Left lung (tissue), 10 donors: ENCODE measurements around the gene OR6J1. TPM values are rescaled to one million over a fixed set of nuclear protein-coding genes. Genes with fewer than 3 reads are reported as not detected.
A peak's percentile ranks its signal among the peaks of the same experiment; 100 is the strongest.

Source experiments
- ATAC-seq: fragments of 200-7000 bp; cut with Tn5 transposase; one replicate; pipeline ENCODE4 v1.9.1; 2020; ENCODE audit warnings: moderate library complexity
- DNase-seq, 4 donors: peaks; one replicate each; pipeline ENCODE4 v3.0.0-alpha.2; 2013 to 2020
- H3K27ac ChIP-seq, 2 donors: fragments of 200-600 bp; sonication (generic) in 1 of 2; one replicate each; pipeline versions ENCODE4 v1.5.0 to v1.8.0; 2020 to 2021
- H3K27me3 ChIP-seq, 2 donors: fragments of 200-600 bp; sonication (generic) in 1 of 2; one replicate each; pipeline versions ENCODE4 v1.5.0 to v1.8.0; 2020 to 2021
- H3K36me3 ChIP-seq, 2 donors: fragments of 200-600 bp; sonication (generic) in 1 of 2; one replicate each; pipeline versions ENCODE4 v1.5.0 to v1.8.0; 2020 to 2021
- H3K4me1 ChIP-seq, 2 donors: fragments of 200-600 bp; one replicate each; pipeline ENCODE4 v1.8.0; 2021
- H3K4me3 ChIP-seq, 2 donors: fragments of 200-600 bp; sonication (generic) in 1 of 2; one replicate each; pipeline versions ENCODE4 v1.5.0 to v1.8.0; 2020 to 2021; ENCODE audit warnings: mild to moderate bottlenecking in 1 of 2
- H3K9me3 ChIP-seq, 2 donors: fragments of 200-600 bp; sonication (generic) in 1 of 2; one replicate each; pipeline versions ENCODE4 v1.5.0 to v1.8.0; 2020 to 2021
- CTCF ChIP-seq, 2 donors: fragments of 200-600 bp; sonication (generic) in 1 of 2; IDR thresholded peaks; one replicate each; pipeline versions ENCODE4 v1.5.0 to v1.8.0; 2021; ENCODE audit warnings: antibody characterized with exemption in 2 of 2
- intact Hi-C, 2 donors: fragments of 100-400 bp; cut with DNase I; formaldehyde crosslinking; loops; one replicate each; pipeline versions ENCODE4 v1.11.2 to v1.14.2; 2022
- polyA plus RNA-seq, 6 donors: library from polyadenylated mRNA; unstranded; fragments of 120-200 nt; gene quantifications; one replicate each; pipeline ENCODE4 v1.2.1, GENCODE V29; 2013; ENCODE audit not compliant: insufficient read length in 6 of 6
- total RNA-seq, 2 donors: library from RNA; stranded (reverse); fragmentation: NEBNext Ultra II Directional; extraction: Animal tissue kit (Norgen Biotek cat#: 25700); gene quantifications; one replicate each; pipeline ENCODE4 v1.2.1, GENCODE V29; 2021
- donor health status: DM: no; HTN: yes; CAD: no.
- donor health status: DM: no; HTN: no; CAD: no.

OR6J1 gene
- total and polyA plus RNA-seq, 8 donors = 0.23 to 0.45 (median 0.34) TPM; not detected in 2

GRCh38 chr14:22658946-22659345, 14.8 kb upstream of the OR6J1 start:
- no peak overlapping the region for H3K4me3 ChIP-seq
- H3K9me3 ChIP-seq = no peaks in the 10 kb centered on the region
- intact Hi-C loops = no loop called here
- no peak for ATAC-seq
- TF ChIP-seq CTCF (IDR thresholded peaks at IDR 0.05) = no peak
- no peak for DNase-seq
- no peaks in the 10 kb centered on the region for H3K27me3 ChIP-seq
- no peaks in the 10 kb centered on the region for H3K4me1 ChIP-seq
- H3K27ac ChIP-seq = no peak overlapping the region
- H3K36me3 ChIP-seq = no peaks in the 10 kb centered on the region

GRCh38 chr14:22657861-22658260, 13.7 kb upstream of the OR6J1 start:
- TF ChIP-seq CTCF (IDR thresholded peaks at IDR 0.05) = peak in 1 of 2 donors; percentile 36
- Histone ChIP-seq H3K27me3 (no peaks in the 10 kb centered on the region), H3K27ac (no peak overlapping the region), H3K4me3 (no peak overlapping the region), H3K36me3 (no peaks in the 10 kb centered on the region), H3K9me3 (no peaks in the 10 kb centered on the region), H3K4me1 (no peaks in the 10 kb centered on the region)
- intact Hi-C loops = no loop called here
- ATAC-seq (peak; percentile 73), DNase-seq (peak in 1 of 4 donors; percentile 13)

- TF ChIP-seq CTCF (IDR thresholded peaks at IDR 0.05) = no peak
- intact Hi-C loops = no loop called here
- ATAC-seq = no peak
- no peak overlapping the region for H3K4me3 ChIP-seq
- H3K36me3 ChIP-seq = no peaks in the 10 kb centered on the region
- no peaks in the 10 kb centered on the region for H3K9me3 ChIP-seq
- no peak for DNase-seq
- H3K27ac ChIP-seq = no peak overlapping the region
- H3K27me3 ChIP-seq = no peaks in the 10 kb centered on the region
- H3K4me1 ChIP-seq = no peaks in the 10 kb centered on the region
These were observed 13.0 kb upstream of the OR6J1 start for GRCh38 chr14:22656945-22657731.

- intact Hi-C loops = no loop called here
- DNase-seq = no peak
- no peak for ATAC-seq
These were observed 12.1 kb upstream of the OR6J1 start for GRCh38 chr14:22656226-22656625.

More at GRCh38 chr14:22656226-22656625, 12.1 kb upstream of the OR6J1 start:
- Histone ChIP-seq H3K4me3 (no peak overlapping the region), H3K9me3 (no peaks in the 10 kb centered on the region), H3K4me1 (no peaks in the 10 kb centered on the region), H3K27me3 (no peaks in the 10 kb centered on the region), H3K27ac (no peak overlapping the region), H3K36me3 (no peaks in the 10 kb centered on the region)
- no peak for TF ChIP-seq CTCF (IDR thresholded peaks at IDR 0.05)
